GM12878 (cell line): Measurements from ENCODE around the gene CA14. TPM values are rescaled to one million over a fixed set of nuclear protein-coding genes. Genes with fewer than 3 reads are reported as not detected.
A peak's percentile ranks its signal among the peaks of the same experiment; 100 is the strongest.

ENCODE experiments used
- BRCA1 ChIP-seq: IDR thresholded peaks from 2 replicates; pipeline ENCODE4 v1.6.1; 2011; ENCODE audit warnings: low read depth, low read length, improper control_type of control experiment
- CBX3 ChIP-seq: fragments of 200-600 bp; sonication (generic); IDR thresholded peaks from 2 replicates; pipeline ENCODE4 v1.6.1; 2016; ENCODE audit warnings: low read depth, borderline replicate concordance
- CHD2 ChIP-seq: IDR thresholded peaks from 2 replicates; pipeline ENCODE4 v1.6.1; 2011; ENCODE audit warnings: low read depth, low read length, improper control_type of control experiment, borderline replicate concordance
- EZH2 ChIP-seq: IDR thresholded peaks from 2 replicates; pipeline ENCODE4 v1.6.1; 2012; ENCODE audit warnings: low read depth, mild to moderate bottlenecking, control low read depth, inconsistent platforms, low read length, borderline replicate concordance; ENCODE audit not compliant: control insufficient read depth
- GATAD2B ChIP-seq: fragments of 450-650 bp; conservative IDR thresholded peaks from 2 replicates; pipeline ENCODE4 v1.6.1; 2017; ENCODE audit warnings: low read depth, mild to moderate bottlenecking, moderate library complexity
- KDM1A ChIP-seq: fragments of 200-600 bp; sonication (generic); IDR thresholded peaks from 2 replicates; pipeline ENCODE4 v1.6.1; 2016; ENCODE audit warnings: borderline replicate concordance
- KLF5 ChIP-seq: fragments of 450-650 bp; IDR thresholded peaks from 2 replicates; pipeline ENCODE4 v1.6.1; 2014; ENCODE audit warnings: mild to moderate bottlenecking; ENCODE audit not compliant: partially characterized antibody
- MEF2B ChIP-seq: fragments of 450-650 bp; IDR thresholded peaks from 2 replicates; pipeline ENCODE4 v1.6.1; 2018; ENCODE audit warnings: mild to moderate bottlenecking, moderate library complexity; ENCODE audit not compliant: partially characterized antibody, poor library complexity, severe bottlenecking
- MXI1 ChIP-seq: fragments of 150-350 bp; IDR thresholded peaks from 2 replicates; pipeline ENCODE4 v1.6.1; 2011; ENCODE audit warnings: low read depth, mild to moderate bottlenecking, inconsistent platforms, low read length, improper control_type of control experiment
- NBN ChIP-seq: fragments of 450-650 bp; IDR thresholded peaks from 2 replicates; pipeline ENCODE4 v1.6.1; 2016
- NFYB ChIP-seq: IDR thresholded peaks from 2 replicates; pipeline ENCODE4 v1.6.1; 2011; ENCODE audit warnings: low read depth, mild to moderate bottlenecking, low read length, improper control_type of control experiment, moderate library complexity; ENCODE audit not compliant: insufficient read depth
- PML ChIP-seq: IDR thresholded peaks from 2 replicates; pipeline ENCODE4 v1.6.1; 2012; ENCODE audit warnings: low read length, inconsistent platforms
- RELA ChIP-seq: fragments of 450-650 bp; IDR thresholded peaks from 2 replicates; pipeline ENCODE4 v1.8.0; 2014; ENCODE audit warnings: borderline replicate concordance; ENCODE audit not compliant: partially characterized antibody
- SP1 ChIP-seq: IDR thresholded peaks from one replicate; pipeline ENCODE4 v1.6.1; 2011; ENCODE audit warnings: low read depth, low read length
- SREBF2 ChIP-seq: IDR thresholded peaks from 2 replicates; pipeline ENCODE4 v1.6.1; 2012; ENCODE audit warnings: mild to moderate bottlenecking, low read length
- SUPT20H ChIP-seq: IDR thresholded peaks from 2 replicates; pipeline ENCODE4 v1.6.1; 2011; ENCODE audit warnings: low read depth, mild to moderate bottlenecking, low read length, moderate library complexity, borderline replicate concordance; ENCODE audit not compliant: control insufficient read depth
- TARDBP ChIP-seq: IDR thresholded peaks from 2 replicates; pipeline ENCODE4 v1.6.1; 2016; ENCODE audit warnings: borderline replicate concordance
- TBL1XR1 ChIP-seq: IDR thresholded peaks from 2 replicates; pipeline ENCODE4 v1.6.1; 2012; ENCODE audit warnings: low read depth, low read length, improper control_type of control experiment
- ZNF207 ChIP-seq: fragments of 450-650 bp; IDR thresholded peaks from 2 replicates; pipeline ENCODE4 v1.6.1; 2014; ENCODE audit warnings: antibody characterized with exemption, mild to moderate bottlenecking, borderline replicate concordance
- ZNF622 ChIP-seq: fragments of 450-650 bp; IDR thresholded peaks from 2 replicates; pipeline ENCODE4 v1.6.1; 2017; ENCODE audit warnings: mild to moderate bottlenecking, inconsistent platforms
- ZSCAN29 ChIP-seq: fragments of 450-650 bp; IDR thresholded peaks from 2 replicates; pipeline ENCODE4 v1.6.1; 2017; ENCODE audit warnings: mild to moderate bottlenecking, moderate library complexity
- polyA plus RNA-seq, 11 experiments: library from polyadenylated mRNA; depleted of rRNA in 4 of 11; unstranded in 6 of 11; stranded (reverse) in 5 of 11; fragments of >200 nt; fragmentation: Nextera tagmentation in 4 of 11; fragmentation: Illumina TruSeq in 1 of 11; extraction: Ambion mirVana in 4 of 11; extraction: Trizol in 1 of 11; gene quantifications; 1 replicate in 1 of 11; 2 replicates in 10 of 11; pipeline versions ENCODE4 v1.2.1 to v1.2.3, GENCODE V29; 2011 to 2016; ENCODE audit warnings: inconsistent platforms in 2 of 11, missing spikeins in 2 of 11, low read depth in 1 of 11
- total RNA-seq, 4 experiments: library from RNA; depleted of rRNA in 3 of 4; stranded (reverse); fragments of >200 nt in 3 of 4; fragmentation: Illumina TruSeq in 1 of 4; extraction: Trizol in 1 of 4; gene quantifications; 2 replicates each; pipeline versions ENCODE4 v1.2.1 to v1.2.3, GENCODE V29; 2013 to 2021
- TF ChIP-seq, protein P1 (sequence below): fragments of 450-650 bp; IDR thresholded peaks from 2 replicates; pipeline ENCODE4 v1.6.1; 2017; ENCODE audit warnings: mild to moderate bottlenecking, moderate library complexity
- TF ChIP-seq, protein P2 (sequence below): fragments of 450-650 bp; IDR thresholded peaks from 2 replicates; pipeline ENCODE4 v1.6.1; 2017; ENCODE audit warnings: borderline replicate concordance
- TF ChIP-seq, protein P3 (sequence below): fragments of 450-650 bp; IDR thresholded peaks from 2 replicates; pipeline ENCODE4 v1.6.1; 2018; ENCODE audit warnings: borderline replicate concordance, mild to moderate bottlenecking; ENCODE audit not compliant: partially characterized antibody

CA14 gene
- total and polyA plus RNA-seq, 10 of the 15 experiments (the other 5 are each of a cell fraction or from before 2014, with no cell fraction given), result 0.11 to 0.35 (median 0.29) TPM; not detected in 6

DNA sequence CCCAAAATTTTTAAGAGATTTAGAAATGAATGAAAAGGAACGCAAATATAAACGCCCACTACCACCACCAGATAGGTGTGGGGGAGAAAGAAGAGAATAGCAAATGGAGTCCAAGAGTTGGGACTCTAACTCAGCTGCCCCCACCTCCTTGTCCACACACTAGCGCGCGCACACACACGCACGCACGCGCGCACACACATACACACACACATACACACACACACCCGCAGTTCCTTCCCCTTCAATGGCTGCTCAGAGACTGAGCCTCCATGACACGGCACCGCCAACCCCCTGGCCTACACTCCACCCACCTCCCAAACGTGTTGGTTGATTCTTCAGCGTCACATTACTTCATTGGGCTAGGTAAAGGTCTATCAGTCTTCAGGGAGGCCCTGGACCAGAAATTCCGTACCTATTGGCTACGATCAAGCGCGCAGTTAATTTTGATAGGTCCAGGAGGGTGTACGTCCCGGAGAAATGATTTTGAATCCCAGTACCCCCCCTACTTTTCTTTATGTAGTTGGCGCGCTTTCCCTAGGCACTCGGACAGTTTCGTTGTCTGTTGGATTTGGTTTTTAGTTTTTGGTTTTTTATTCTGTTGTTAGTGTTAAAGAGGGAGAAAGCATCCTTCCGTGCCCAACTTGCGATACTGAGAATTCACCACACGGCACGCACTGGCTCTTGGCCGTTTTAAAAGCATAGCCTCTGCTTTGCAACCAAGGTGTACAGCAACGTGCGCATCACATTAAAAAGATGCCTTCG is 21.5 kb upstream of the CA14 start, which contains the start of gene ANP32E (continued):
- TF ChIP-seq, protein P1, sequence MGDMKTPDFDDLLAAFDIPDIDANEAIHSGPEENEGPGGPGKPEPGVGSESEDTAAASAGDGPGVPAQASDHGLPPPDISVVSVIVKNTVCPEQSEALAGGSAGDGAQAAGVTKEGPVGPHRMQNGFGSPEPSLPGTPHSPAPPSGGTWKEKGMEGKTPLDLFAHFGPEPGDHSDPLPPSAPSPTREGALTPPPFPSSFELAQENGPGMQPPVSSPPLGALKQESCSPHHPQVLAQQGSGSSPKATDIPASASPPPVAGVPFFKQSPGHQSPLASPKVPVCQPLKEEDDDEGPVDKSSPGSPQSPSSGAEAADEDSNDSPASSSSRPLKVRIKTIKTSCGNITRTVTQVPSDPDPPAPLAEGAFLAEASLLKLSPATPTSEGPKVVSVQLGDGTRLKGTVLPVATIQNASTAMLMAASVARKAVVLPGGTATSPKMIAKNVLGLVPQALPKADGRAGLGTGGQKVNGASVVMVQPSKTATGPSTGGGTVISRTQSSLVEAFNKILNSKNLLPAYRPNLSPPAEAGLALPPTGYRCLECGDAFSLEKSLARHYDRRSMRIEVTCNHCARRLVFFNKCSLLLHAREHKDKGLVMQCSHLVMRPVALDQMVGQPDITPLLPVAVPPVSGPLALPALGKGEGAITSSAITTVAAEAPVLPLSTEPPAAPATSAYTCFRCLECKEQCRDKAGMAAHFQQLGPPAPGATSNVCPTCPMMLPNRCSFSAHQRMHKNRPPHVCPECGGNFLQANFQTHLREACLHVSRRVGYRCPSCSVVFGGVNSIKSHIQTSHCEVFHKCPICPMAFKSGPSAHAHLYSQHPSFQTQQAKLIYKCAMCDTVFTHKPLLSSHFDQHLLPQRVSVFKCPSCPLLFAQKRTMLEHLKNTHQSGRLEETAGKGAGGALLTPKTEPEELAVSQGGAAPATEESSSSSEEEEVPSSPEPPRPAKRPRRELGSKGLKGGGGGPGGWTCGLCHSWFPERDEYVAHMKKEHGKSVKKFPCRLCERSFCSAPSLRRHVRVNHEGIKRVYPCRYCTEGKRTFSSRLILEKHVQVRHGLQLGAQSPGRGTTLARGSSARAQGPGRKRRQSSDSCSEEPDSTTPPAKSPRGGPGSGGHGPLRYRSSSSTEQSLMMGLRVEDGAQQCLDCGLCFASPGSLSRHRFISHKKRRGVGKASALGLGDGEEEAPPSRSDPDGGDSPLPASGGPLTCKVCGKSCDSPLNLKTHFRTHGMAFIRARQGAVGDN, result peak; percentile 33
- TF ChIP-seq NBN (peak; percentile 99), ZNF622 (no peak), TBL1XR1 (peak; percentile 87), MEF2B (no peak), KLF5 (peak; percentile 70), RELA (peak; percentile 74), KDM1A (no peak), MXI1 (peak; percentile 68), EZH2 (no peak), NFYB (peak; percentile 99), GATAD2B (no peak), PML (peak; percentile 95), TARDBP (no peak; the same call in 1 of the 2 replicates), SUPT20H (no peak), ZSCAN29 (0 out of 2 replicates have a peak, but pooled peaks have one; percentile 40), ZNF207 (peak; percentile 92), CBX3 (no peak), SREBF2 (no peak), BRCA1 (no peak; the same call in 1 of the 2 replicates), SP1 (peak; percentile 99), CHD2 (peak; percentile 96)
- TF ChIP-seq, protein P2, sequence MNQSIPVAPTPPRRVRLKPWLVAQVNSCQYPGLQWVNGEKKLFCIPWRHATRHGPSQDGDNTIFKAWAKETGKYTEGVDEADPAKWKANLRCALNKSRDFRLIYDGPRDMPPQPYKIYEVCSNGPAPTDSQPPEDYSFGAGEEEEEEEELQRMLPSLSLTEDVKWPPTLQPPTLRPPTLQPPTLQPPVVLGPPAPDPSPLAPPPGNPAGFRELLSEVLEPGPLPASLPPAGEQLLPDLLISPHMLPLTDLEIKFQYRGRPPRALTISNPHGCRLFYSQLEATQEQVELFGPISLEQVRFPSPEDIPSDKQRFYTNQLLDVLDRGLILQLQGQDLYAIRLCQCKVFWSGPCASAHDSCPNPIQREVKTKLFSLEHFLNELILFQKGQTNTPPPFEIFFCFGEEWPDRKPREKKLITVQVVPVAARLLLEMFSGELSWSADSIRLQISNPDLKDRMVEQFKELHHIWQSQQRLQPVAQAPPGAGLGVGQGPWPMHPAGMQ, result no peak
- TF ChIP-seq, protein P3, sequence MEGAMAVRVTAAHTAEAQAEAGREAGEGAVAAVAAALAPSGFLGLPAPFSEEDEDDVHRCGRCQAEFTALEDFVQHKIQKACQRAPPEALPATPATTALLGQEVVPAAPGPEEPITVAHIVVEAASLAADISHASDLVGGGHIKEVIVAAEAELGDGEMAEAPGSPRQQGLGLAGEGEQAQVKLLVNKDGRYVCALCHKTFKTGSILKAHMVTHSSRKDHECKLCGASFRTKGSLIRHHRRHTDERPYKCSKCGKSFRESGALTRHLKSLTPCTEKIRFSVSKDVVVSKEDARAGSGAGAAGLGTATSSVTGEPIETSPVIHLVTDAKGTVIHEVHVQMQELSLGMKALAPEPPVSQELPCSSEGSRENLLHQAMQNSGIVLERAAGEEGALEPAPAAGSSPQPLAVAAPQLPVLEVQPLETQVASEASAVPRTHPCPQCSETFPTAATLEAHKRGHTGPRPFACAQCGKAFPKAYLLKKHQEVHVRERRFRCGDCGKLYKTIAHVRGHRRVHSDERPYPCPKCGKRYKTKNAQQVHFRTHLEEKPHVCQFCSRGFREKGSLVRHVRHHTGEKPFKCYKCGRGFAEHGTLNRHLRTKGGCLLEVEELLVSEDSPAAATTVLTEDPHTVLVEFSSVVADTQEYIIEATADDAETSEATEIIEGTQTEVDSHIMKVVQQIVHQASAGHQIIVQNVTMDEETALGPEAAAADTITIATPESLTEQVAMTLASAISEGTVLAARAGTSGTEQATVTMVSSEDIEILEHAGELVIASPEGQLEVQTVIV, result peak; percentile 47
